Stimulated activated CD4-positive, alpha-beta T cell treated with anti-CD3 and anti-CD28 coated beads, Interleukin-12 subunit alpha, Interleukin-12 subunit beta, amount 100 ng/mL, for 24 hours (primary cell): ENCODE measurements around the gene SRSF6.
"Not testable (repeated sequence)": the region's sequence is repeated elsewhere in the genome, so short reads cannot be mapped to it uniquely, and the experiment has no call there.

Experiments
- DNase-seq, 2 experiments: peaks; one replicate each; pipeline ENCODE4 v3.0.0-alpha.2; 2020; ENCODE audit warnings: low read depth in 2 of 2

Gene SRSF6

GRCh38 chr20:43473381-43473704 lies 15.6 kb downstream of the SRSF6 start:
- DNase-seq, result no peak

DNA sequence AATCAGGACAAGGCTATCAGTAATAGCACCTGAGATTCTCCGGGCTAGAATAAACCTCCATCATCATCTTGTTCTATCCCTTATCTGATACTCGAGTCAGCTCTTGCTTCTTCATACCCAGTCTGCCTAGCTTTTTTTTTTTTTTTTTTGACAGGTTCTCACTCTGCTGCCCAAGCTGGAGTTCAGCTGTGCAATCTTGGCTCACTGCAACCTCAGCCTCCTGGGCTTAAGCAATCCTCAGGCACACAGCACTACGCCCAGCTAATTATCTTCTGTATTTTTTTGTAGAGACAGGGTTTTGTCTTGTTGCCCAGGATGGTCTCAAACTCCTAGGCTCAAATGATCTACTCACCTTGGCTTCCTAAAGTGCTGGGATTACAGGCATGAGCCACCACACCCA lies 19.5 kb downstream of the SRSF6 start:
- no peak for DNase-seq

DNA sequence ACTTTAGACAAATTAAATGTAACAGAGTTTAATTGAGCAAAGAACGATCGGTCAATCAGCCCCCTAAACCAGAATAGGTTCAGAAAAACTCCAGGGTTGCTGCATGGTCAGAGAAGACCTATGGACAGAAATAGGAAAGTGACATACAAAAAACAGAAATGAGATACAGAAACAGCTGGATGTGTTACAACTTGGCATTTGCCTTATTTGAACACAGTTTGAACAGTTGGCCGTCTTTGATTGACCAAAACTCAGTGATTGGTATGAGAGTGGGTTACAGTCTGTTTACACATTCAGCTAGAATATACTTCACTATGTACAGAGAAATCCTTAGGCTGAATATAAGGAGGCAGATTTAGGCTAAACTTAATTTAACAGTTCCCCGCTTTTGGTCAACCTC lies 19.9 kb downstream of the SRSF6 start:
- DNase-seq, result no peak

GRCh38 chr20:43490038-43490437 lies 32.3 kb downstream of the SRSF6 start:
- DNase-seq, result no peak

DNA sequence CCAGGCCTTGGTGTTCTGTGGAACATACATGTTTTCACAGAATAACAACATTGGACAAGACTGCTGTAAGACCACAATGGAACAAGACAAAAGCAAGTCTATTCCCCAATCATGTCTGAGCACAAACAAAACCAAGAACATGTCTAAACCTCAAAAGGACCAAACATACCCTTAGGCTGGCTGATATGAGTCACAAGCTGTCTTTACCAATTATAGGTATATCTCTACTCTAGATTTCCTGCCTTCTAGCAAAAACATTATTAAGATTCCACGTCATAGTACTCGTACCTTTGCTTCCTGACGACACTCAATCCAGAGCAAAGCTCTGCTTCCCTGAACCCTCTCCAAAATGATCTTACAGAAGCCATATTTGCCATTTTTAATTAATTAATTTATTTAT lies 34.4 kb downstream of the SRSF6 start:
- no peak for DNase-seq

DNA sequence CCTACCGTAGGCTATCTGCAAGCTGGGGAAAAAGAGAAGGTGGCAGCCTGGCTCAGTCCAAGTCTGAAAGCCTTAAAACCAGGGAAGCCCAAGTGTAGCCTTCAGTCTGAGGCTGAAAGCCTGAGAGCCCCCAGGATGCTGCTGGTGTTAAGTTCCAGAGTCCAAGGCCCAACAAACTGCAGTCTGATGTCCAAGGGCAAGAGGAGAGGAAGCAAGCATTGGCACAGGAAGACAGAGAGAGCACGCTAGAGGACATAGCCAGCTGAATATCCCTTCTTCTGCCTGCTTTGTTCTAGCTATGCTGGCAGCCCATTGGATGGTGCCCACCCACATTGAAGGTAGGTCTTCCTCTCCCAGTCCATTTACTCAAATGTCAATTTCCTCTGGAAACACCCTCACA lies 37.7 kb downstream of the SRSF6 start:
- no peak for DNase-seq

DNA sequence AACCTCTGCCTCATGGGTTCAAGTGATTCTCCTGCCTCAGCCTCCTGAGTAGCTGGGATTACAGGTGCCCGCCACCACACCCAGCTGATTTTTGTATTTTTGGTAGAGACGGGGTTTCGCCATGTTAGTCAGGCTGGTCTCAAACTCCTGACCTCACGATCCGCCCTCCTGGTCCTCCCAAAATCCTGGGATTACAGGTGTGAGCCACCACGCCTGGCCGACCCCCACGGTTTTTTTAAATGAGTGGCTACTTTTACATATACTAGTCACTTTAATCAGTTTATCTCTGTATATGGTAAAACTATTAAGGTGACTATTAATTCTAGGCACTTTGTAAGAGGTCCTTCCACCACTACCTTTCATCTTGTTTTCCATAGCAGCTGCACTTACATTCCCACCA lies 44.3 kb downstream of the SRSF6 start:
- DNase-seq, result not testable (repeated sequence)

DNA sequence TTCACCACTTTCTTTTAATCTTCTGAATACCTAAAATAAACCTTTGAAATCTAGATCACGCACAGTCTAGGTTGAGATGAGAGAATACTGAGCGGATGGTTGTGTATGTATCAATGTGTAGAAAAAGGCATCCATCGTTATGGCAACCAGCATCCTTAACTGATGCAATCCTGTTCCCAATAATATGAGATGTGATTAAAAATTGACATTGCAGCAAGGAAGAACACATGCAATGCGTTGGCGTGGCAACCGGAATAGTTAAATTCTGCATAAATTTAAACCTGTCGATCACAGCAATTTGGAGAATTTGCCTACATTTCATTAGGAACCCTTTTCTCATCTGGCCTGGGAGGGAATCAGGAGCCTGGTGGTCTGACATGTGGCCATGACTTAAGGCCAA lies 48.5 kb downstream of the SRSF6 start:
- DNase-seq, result no peak

GRCh38 chr20:43507150-43508080 lies 49.7 kb downstream of the SRSF6 start, which contains the start of gene L3MBTL1:
TSS of gene L3MBTL1 (plus strand) at chr20:43507697. CDS start at chr20:43513504, 5,807 bp downstream.
- DNase-seq, result peak in 1 of 2 experiments; percentile 6

DNA sequence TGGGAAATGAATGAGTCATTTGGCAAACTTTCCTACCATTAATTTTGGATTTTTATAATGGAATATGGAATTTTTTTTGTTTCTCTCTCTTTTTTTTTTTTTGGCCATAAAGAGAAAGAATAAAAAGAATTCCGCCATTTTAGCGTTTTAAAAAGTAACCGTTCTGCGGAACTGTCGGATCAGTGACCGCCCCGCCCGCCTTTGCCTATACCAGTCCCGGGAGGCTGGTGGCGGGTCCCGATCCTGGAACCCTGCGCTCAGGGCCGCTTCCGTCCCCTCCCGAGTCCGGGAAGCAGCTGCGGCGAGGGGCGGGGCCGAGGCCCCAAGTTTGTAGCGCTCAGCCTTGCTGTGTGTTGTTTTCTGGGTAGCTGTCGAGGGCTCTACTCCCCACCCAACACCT lies 50.4 kb downstream of the SRSF6 start:
- DNase-seq, result no peak

- DNase-seq, result no peak
Measured at GRCh38 chr20:43508604-43509040, 50.9 kb downstream of the SRSF6 start.

GRCh38 chr20:43511879-43512278 lies 54.2 kb downstream of the SRSF6 start:
- no peak for DNase-seq

DNA sequence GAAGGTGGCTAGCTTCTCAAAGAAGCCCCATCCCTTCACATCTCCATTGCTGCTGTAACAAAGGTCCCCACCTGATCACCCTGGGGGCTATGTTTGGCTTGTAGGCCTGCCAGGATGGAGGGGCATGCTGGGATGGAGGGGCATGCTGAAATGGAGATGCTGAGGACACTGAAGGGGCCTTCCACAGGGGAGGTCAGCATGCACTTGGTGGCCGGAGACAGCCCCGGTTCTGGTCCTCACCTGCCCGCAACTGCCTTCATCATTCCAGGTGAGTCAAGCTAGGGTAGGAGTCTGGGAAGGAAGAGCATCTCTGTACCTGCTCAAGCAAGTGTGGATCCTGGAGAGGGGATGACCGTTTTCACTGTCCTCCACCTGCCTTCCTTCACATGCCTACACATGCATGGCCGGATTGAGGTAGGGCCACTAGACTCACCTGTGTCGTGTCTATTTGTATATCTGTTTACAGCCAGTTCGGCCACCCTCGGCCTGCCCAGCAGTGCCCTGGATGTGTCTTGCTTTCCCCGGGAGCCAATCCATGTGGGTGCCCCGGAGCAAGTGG lies 55.8 kb downstream of the SRSF6 start:
- DNase-seq, result no peak
